Calu3 (cell line): Measurements from ENCODE around the gene CCT7. TPM values are rescaled to one million over a fixed set of nuclear protein-coding genes. Genes with fewer than 3 reads are reported as not detected.

Experiments used
- BruUV-seq: library from RNA; stranded (reverse); fragments of 400-500 nt; replicated peaks from 2 replicates; lab custom pipeline; 2021; lab: Mats Ljungman, UMichigan
- CTCF ChIA-PET: fragments of 300-600 bp; sonication (Branson Sonifier 250); formaldehyde crosslinking; loops from one replicate; lab custom pipeline; 2022; ENCODE audit warnings: antibody characterized with exemption; lab: Charles Lee
- DNase-seq: peaks from one replicate; pipeline ENCODE4 v3.0.0; 2022
- H3K27ac Mint-ChIP-seq: one replicate; pipeline ENCODE4 v1.8.0; 2022; ENCODE audit warnings: mixed read lengths; ENCODE audit not compliant: unreplicated experiment
- H3K27me3 Mint-ChIP-seq: one replicate; pipeline ENCODE4 v1.8.0; 2022; ENCODE audit warnings: mixed read lengths; ENCODE audit not compliant: unreplicated experiment
- H3K36me3 Mint-ChIP-seq: one replicate; pipeline ENCODE4 v1.8.0; 2022; ENCODE audit warnings: mild to moderate bottlenecking, moderate library complexity, mixed read lengths; ENCODE audit not compliant: insufficient read depth, unreplicated experiment
- H3K4me1 Mint-ChIP-seq: one replicate; pipeline ENCODE4 v1.8.0; 2022; ENCODE audit warnings: mild to moderate bottlenecking, low read depth, mixed read lengths; ENCODE audit not compliant: unreplicated experiment
- H3K4me3 Mint-ChIP-seq: one replicate; pipeline ENCODE4 v1.8.0; 2022; ENCODE audit warnings: mild to moderate bottlenecking, low read depth, moderate library complexity, mixed read lengths; ENCODE audit not compliant: unreplicated experiment
- H3K9me3 Mint-ChIP-seq: one replicate; pipeline ENCODE4 v1.8.0; 2022; ENCODE audit warnings: low read depth, mixed read lengths; ENCODE audit not compliant: unreplicated experiment
- CTCF ChIP-seq: fragments of 200-600 bp; IDR thresholded peaks from one replicate; pipeline ENCODE4 v1.8.0; 2022; ENCODE audit warnings: antibody characterized with exemption; ENCODE audit not compliant: unreplicated experiment
- intact Hi-C: fragments of 100-400 bp; cut with micrococcal nuclease; formaldehyde crosslinking; loops from one replicate; pipeline ENCODE4 v1.10.0; 2022; ENCODE audit not compliant: unreplicated experiment
- total RNA-seq: library from RNA; stranded (reverse); gene quantifications from 2 replicates; pipeline ENCODE4 v1.2.3, GENCODE V29; 2022

The CCT7 gene
- total RNA-seq, 1 experiment from 2014 or later = 403 TPM

GRCh38 chr2:73237168-73237567 lies 3.1 kb downstream of the CCT7 start:
- CTCF ChIA-PET = no interaction called here
- BruUV-seq = no TSS peak
- no peak for DNase-seq
- Mint-ChIP-seq H3K4me3 (no peak overlapping the region), H3K27ac (no peak overlapping the region), H3K9me3 (no peaks in the 10 kb centered on the region), H3K4me1 (peaks cover 26% of the 10 kb centered on the region), H3K36me3 (peaks cover 59% of the 10 kb centered on the region), H3K27me3 (no peaks in the 10 kb centered on the region)
- intact Hi-C loops = no loop called here
- TF ChIP-seq CTCF = no peak

- TF ChIP-seq CTCF = no peak
- no peak overlapping the region for H3K27ac Mint-ChIP-seq
- H3K4me1 Mint-ChIP-seq = peaks cover 26% of the 10 kb centered on the region
- intact Hi-C loops = no loop called here
- H3K27me3 Mint-ChIP-seq = no peaks in the 10 kb centered on the region
- no TSS peak for BruUV-seq
- no peak for DNase-seq
- H3K4me3 Mint-ChIP-seq = no peak overlapping the region
- CTCF ChIA-PET = no interaction called here
- H3K9me3 Mint-ChIP-seq = no peaks in the 10 kb centered on the region
- peaks cover 51% of the 10 kb centered on the region for H3K36me3 Mint-ChIP-seq
These were observed 4.0 kb downstream of the CCT7 start for GRCh38 chr2:73238149-73238548.

GRCh38 chr2:73238976-73239375 lies 4.9 kb downstream of the CCT7 start:
- no peaks in the 10 kb centered on the region for H3K9me3 Mint-ChIP-seq
- H3K27me3 Mint-ChIP-seq = no peaks in the 10 kb centered on the region
- peaks cover 43% of the 10 kb centered on the region for H3K36me3 Mint-ChIP-seq
- no peak for TF ChIP-seq CTCF
- CTCF ChIA-PET = no interaction called here
- peaks cover 26% of the 10 kb centered on the region for H3K4me1 Mint-ChIP-seq
- intact Hi-C loops = no loop called here
- H3K4me3 Mint-ChIP-seq = no peak overlapping the region
- no peak overlapping the region for H3K27ac Mint-ChIP-seq
- no peak for DNase-seq
- BruUV-seq = no TSS peak

DNA sequence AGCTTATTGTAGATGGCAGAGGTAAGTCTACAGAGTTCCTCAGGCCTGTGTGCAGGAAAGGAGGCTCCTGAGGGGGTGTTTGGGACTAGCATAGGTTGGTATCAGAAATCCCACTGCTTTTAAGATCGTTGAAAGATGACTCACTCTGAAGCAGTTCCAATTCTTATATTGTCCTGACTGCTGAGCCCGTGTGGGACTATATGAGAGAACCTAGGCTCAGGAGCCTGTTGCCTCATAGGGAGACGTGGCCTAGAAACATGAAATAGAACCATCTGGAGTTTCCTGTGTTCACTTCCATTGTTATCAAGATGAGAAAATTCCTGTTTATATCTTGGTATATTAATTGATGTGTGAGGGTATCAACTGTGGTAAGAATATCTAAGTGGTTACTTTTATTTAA lies 5.7 kb downstream of the CCT7 start:
- intact Hi-C loops = loop anchor here (2.0 kb wide), 1 partner anchor 51 kb away; no protein-coding TSS in a partner anchor
- Mint-ChIP-seq H3K36me3 (peaks cover 42% of the 10 kb centered on the region), H3K27me3 (no peaks in the 10 kb centered on the region), H3K4me3 (no peak overlapping the region), H3K9me3 (no peaks in the 10 kb centered on the region), H3K4me1 (peaks cover 26% of the 10 kb centered on the region), H3K27ac (no peak overlapping the region)
- CTCF ChIA-PET = no interaction called here
- no TSS peak for BruUV-seq
- DNase-seq = no peak
- no peak for TF ChIP-seq CTCF
